ENCODE data around the gene CHAT.

CHAT gene

GRCh38 chr10:49667991-49668390, 54.2 kb downstream of the CHAT start:
- H3K79me2 ChIP-seq (ENCODE audit: control insufficient read depth, low read length): no peaks in the 10 kb centered on the region
- H3K36me3 ChIP-seq (ENCODE audit: control insufficient read depth, low read length): no peaks in the 10 kb centered on the region
- no peaks in the 10 kb centered on the region for H3F3A ChIP-seq (ENCODE audit: control insufficient read depth, insufficient read depth)
- no peak overlapping the region for H3K27ac ChIP-seq (ENCODE audit: low read depth, low read length)
- no peaks in the 10 kb centered on the region for H3K9me2 ChIP-seq (replicated peaks; ENCODE audit: control insufficient read depth, low read length)
- H3K4me2 ChIP-seq (ENCODE audit: low read length): no peak overlapping the region
- H3K9me3 ChIP-seq (ENCODE audit: control insufficient read depth, insufficient read depth, low read length): no peaks in the 10 kb centered on the region
- H4K20me1 ChIP-seq (ENCODE audit: control insufficient read depth, insufficient read depth, low read depth, low read length): no peaks in the 10 kb centered on the region
- no peak overlapping the region for H3K4me3 ChIP-seq (ENCODE audit: low read length)
- H3K27me3 ChIP-seq (ENCODE audit: control insufficient read depth, low read length): peaks cover 2% of the 10 kb centered on the region; the same call in 1 of the 2 replicates
- H3K4me1 ChIP-seq (ENCODE audit: control insufficient read depth, low read length): no peaks in the 10 kb centered on the region
- TF ChIP-seq EZH2phosphoT487 (IDR thresholded peaks at IDR 0.05; ENCODE audit: borderline replicate concordance, low read length): no peak
- no peak for TF ChIP-seq CTCF (IDR thresholded peaks at IDR 0.05; ENCODE audit: low read depth, low read length, poor library complexity, severe bottlenecking)

- Histone ChIP-seq H3K9me3 (ENCODE audit: control insufficient read depth, insufficient read depth, low read length) (no peaks in the 10 kb centered on the region), H3F3A (ENCODE audit: control insufficient read depth, insufficient read depth) (no peaks in the 10 kb centered on the region), H3K9me2 (replicated peaks; ENCODE audit: control insufficient read depth, low read length) (no peaks in the 10 kb centered on the region), H3K4me3 (ENCODE audit: low read length) (no peak overlapping the region), H3K36me3 (ENCODE audit: control insufficient read depth, low read length) (no peaks in the 10 kb centered on the region), H4K20me1 (ENCODE audit: control insufficient read depth, insufficient read depth, low read depth, low read length) (no peaks in the 10 kb centered on the region), H3K27me3 (ENCODE audit: control insufficient read depth, low read length) (peaks cover 2% of the 10 kb centered on the region; the same call in 1 of the 2 replicates), H3K4me1 (ENCODE audit: control insufficient read depth, low read length) (no peaks in the 10 kb centered on the region), H3K79me2 (ENCODE audit: control insufficient read depth, low read length) (no peaks in the 10 kb centered on the region), H3K4me2 (ENCODE audit: low read length) (no peak overlapping the region), H3K27ac (ENCODE audit: low read depth, low read length) (no peak overlapping the region)
- TF ChIP-seq EZH2phosphoT487 (IDR thresholded peaks at IDR 0.05; ENCODE audit: borderline replicate concordance, low read length) (no peak), CTCF (IDR thresholded peaks at IDR 0.05; ENCODE audit: low read depth, low read length, poor library complexity, severe bottlenecking) (no peak)
These were observed 54.8 kb downstream of the CHAT start for GRCh38 chr10:49668684-49669083.

GRCh38 chr10:49678827-49679479, 65.1 kb downstream of the CHAT start:
- Histone ChIP-seq H3K4me3 (ENCODE audit: low read length) (no peak overlapping the region), H3K4me1 (ENCODE audit: control insufficient read depth, low read length) (no peaks in the 10 kb centered on the region), H3K79me2 (ENCODE audit: control insufficient read depth, low read length) (no peaks in the 10 kb centered on the region), H3K36me3 (ENCODE audit: control insufficient read depth, low read length) (no peaks in the 10 kb centered on the region), H3F3A (ENCODE audit: control insufficient read depth, insufficient read depth) (no peaks in the 10 kb centered on the region), H3K9me2 (replicated peaks; ENCODE audit: control insufficient read depth, low read length) (no peaks in the 10 kb centered on the region), H4K20me1 (ENCODE audit: control insufficient read depth, insufficient read depth, low read depth, low read length) (no peaks in the 10 kb centered on the region), H3K27ac (ENCODE audit: low read depth, low read length) (no peak overlapping the region), H3K9me3 (ENCODE audit: control insufficient read depth, insufficient read depth, low read length) (no peaks in the 10 kb centered on the region), H3K27me3 (ENCODE audit: control insufficient read depth, low read length) (peaks cover 6% of the 10 kb centered on the region), H3K4me2 (ENCODE audit: low read length) (no peak overlapping the region)
- no peak for TF ChIP-seq CTCF (IDR thresholded peaks at IDR 0.05; ENCODE audit: low read depth, low read length, poor library complexity, severe bottlenecking)
- no peak for TF ChIP-seq EZH2phosphoT487 (IDR thresholded peaks at IDR 0.05; ENCODE audit: borderline replicate concordance, low read length)
